Measurements from ENCODE around the gene PPT1. TPM values are rescaled to one million over a fixed set of nuclear protein-coding genes. Genes with fewer than 3 reads are reported as not detected.
A peak's percentile ranks its signal among the peaks of the same experiment; 100 is the strongest.

Gene PPT1
- polyA plus RNA-seq, 1 donor (not counting 4 experiments of a cell fraction or from before 2014, with no cell fraction given) = 58.9 TPM

DNA sequence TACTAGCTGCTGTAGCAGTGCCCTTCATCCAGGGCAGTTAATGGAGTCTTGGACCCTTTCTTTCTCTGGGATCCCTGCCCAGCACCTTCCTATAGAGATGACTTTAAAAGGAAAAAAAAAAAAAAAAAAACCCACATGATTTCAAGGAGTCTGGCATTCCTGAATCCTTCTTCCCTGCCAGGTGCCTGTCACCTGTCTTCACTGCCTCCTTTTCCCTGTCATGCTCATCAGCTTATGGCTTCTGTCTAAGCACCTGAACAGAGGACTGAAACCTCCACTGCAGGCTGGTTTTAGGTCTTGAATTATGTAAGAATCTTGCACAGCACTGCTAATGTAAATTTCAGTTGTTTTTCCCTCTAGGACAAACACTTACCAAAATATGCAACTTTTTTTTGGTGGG is 24.9 kb downstream of the PPT1 start:
- TF ChIP-seq, protein P1, sequence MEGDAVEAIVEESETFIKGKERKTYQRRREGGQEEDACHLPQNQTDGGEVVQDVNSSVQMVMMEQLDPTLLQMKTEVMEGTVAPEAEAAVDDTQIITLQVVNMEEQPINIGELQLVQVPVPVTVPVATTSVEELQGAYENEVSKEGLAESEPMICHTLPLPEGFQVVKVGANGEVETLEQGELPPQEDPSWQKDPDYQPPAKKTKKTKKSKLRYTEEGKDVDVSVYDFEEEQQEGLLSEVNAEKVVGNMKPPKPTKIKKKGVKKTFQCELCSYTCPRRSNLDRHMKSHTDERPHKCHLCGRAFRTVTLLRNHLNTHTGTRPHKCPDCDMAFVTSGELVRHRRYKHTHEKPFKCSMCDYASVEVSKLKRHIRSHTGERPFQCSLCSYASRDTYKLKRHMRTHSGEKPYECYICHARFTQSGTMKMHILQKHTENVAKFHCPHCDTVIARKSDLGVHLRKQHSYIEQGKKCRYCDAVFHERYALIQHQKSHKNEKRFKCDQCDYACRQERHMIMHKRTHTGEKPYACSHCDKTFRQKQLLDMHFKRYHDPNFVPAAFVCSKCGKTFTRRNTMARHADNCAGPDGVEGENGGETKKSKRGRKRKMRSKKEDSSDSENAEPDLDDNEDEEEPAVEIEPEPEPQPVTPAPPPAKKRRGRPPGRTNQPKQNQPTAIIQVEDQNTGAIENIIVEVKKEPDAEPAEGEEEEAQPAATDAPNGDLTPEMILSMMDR (optimal IDR thresholded peaks at IDR 0.05 in 1 of 3, IDR thresholded peaks at IDR 0.05 in 1 of 3, conservative IDR thresholded peaks at IDR 0.05 in 1 of 3; ENCODE audit: extremely low read depth in 1 of 3, insufficient read depth in 2 of 3, low read length in 3 of 3) = no peak
- TF ChIP-seq EZH2 (IDR thresholded peaks at IDR 0.05; ENCODE audit: low read length) = no peak
- peaks cover 4% of the 10 kb centered on the region for H3K79me2 ChIP-seq (ENCODE audit: control insufficient read depth, insufficient read depth, low read length)

DNA sequence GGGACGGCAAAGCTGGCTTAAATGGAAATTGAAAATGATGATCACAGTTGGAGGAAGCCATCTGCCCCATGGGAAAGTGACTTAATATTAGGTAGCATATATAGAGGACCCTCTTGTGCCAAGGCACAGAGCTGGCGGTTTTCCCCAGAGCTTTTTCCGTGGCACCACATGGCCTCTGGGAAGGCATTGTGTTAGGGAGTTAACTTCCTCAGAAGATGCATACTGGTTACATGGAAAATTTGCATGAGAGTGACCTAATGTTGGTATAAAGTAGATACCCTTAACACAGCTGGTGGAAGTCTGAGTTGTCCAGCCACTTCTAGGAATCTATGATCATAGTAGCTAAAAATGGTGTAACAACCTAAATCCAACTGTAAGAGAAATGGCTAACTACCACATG is 29.2 kb downstream of the PPT1 start:
- no peaks in the 10 kb centered on the region for H3K27me3 ChIP-seq (ENCODE audit: control insufficient read depth, extremely low read depth, insufficient read depth, low read length)
- no peaks in the 10 kb centered on the region for H3K9me1 ChIP-seq (ENCODE audit: control insufficient read depth, extremely low read depth, insufficient read depth, low read length)
- DNase-seq (ENCODE audit: low read depth, low spot score) (no peak), FAIRE-seq (no peak)
- no peak for TF ChIP-seq EZH2 (IDR thresholded peaks at IDR 0.05; ENCODE audit: low read length)
- dilution Hi-C loops (cut with MboI; ENCODE audit: extremely low pct_ligation_motif_present, low sequenced_read_pairs) = no loop called here
- no peaks in the 10 kb centered on the region for H3K9me3 ChIP-seq (ENCODE audit: control insufficient read depth, low read depth, low read length)
- H4K20me1 ChIP-seq (ENCODE audit: control insufficient read depth, extremely low read depth, insufficient read depth, low read length) = no peaks in the 10 kb centered on the region
- no peak overlapping the region for H3K4me2 ChIP-seq (ENCODE audit: control insufficient read depth, extremely low read depth, insufficient read depth, low read depth, low read length)
- no peak overlapping the region for H2AFZ ChIP-seq (ENCODE audit: control insufficient read depth, low read length)
- peaks cover 19% of the 10 kb centered on the region for H3K79me2 ChIP-seq (ENCODE audit: control insufficient read depth, insufficient read depth, low read length)
- H3K9ac ChIP-seq (ENCODE audit: control insufficient read depth, extremely low read depth, insufficient read depth, low read length) = no peak overlapping the region
- no peak overlapping the region for H3K4me3 ChIP-seq (ENCODE audit: control insufficient read depth in 2 of 3, extremely low read depth in 1 of 3, insufficient read depth in 2 of 3, low read depth in 1 of 3, low read length in 3 of 3)
- peaks cover 55 to 75% of the 10 kb centered on the region in 2 experiments for H3K36me3 ChIP-seq (ENCODE audit: control insufficient read depth in 2 of 2, extremely low read depth in 1 of 2, insufficient read depth in 2 of 2, low read length in 2 of 2)
- H3K4me1 ChIP-seq (ENCODE audit: control insufficient read depth, extremely low read depth, insufficient read depth, low read length) = peaks cover 16% of the 10 kb centered on the region
- peak overlapping the region; percentile 69 for H3K27ac ChIP-seq (ENCODE audit: control insufficient read depth, insufficient read depth, low read length)

More for the DNA sequence above, 24.9 kb downstream of the PPT1 start:
- H3K4me1 ChIP-seq (ENCODE audit: control insufficient read depth, extremely low read depth, insufficient read depth, low read length) = peaks cover 12% of the 10 kb centered on the region
- peaks cover 2% of the 10 kb centered on the region for H4K20me1 ChIP-seq (ENCODE audit: control insufficient read depth, extremely low read depth, insufficient read depth, low read length)
- no peaks in the 10 kb centered on the region for H3K9me3 ChIP-seq (ENCODE audit: control insufficient read depth, low read depth, low read length)
- H3K9me1 ChIP-seq (ENCODE audit: control insufficient read depth, extremely low read depth, insufficient read depth, low read length) = no peaks in the 10 kb centered on the region
- no peak overlapping the region for H2AFZ ChIP-seq (ENCODE audit: control insufficient read depth, low read length)
- peaks cover 32 to 59% of the 10 kb centered on the region in 2 experiments for H3K36me3 ChIP-seq (ENCODE audit: control insufficient read depth in 2 of 2, extremely low read depth in 1 of 2, insufficient read depth in 2 of 2, low read length in 2 of 2)
- dilution Hi-C loops (cut with MboI; ENCODE audit: extremely low pct_ligation_motif_present, low sequenced_read_pairs) = no loop called here
- no peak overlapping the region for H3K27ac ChIP-seq (ENCODE audit: control insufficient read depth, insufficient read depth, low read length)
- DNase-seq (ENCODE audit: low read depth, low spot score) (no peak), FAIRE-seq (no peak)
- no peak overlapping the region for H3K9ac ChIP-seq (ENCODE audit: control insufficient read depth, extremely low read depth, insufficient read depth, low read length)
- H3K4me3 ChIP-seq (ENCODE audit: control insufficient read depth in 2 of 3, extremely low read depth in 1 of 3, insufficient read depth in 2 of 3, low read depth in 1 of 3, low read length in 3 of 3) = no peak overlapping the region
- no peak overlapping the region for H3K4me2 ChIP-seq (ENCODE audit: control insufficient read depth, extremely low read depth, insufficient read depth, low read depth, low read length)
- no peaks in the 10 kb centered on the region for H3K27me3 ChIP-seq (ENCODE audit: control insufficient read depth, extremely low read depth, insufficient read depth, low read length)

DNA sequence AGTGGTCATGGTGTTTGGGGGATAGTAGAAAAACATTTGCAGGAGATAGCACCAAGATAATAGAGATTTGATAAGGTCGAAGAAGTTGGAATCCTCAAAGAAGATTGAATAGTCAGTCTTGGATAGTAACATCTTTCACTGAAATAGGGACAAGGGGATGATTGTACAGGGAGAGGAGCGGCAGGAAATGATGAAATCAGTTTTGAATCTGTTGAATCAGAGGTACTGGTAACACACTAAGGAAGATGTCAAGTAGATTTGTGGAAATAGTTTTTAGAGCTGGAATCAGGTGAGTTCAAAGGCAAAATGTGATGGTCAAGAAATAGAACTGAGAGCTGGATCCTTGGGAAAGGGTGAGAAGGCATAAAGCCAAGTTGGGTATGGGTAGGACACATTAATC is 30.0 kb downstream of the PPT1 start:
- Histone ChIP-seq H3K27ac (ENCODE audit: control insufficient read depth, insufficient read depth, low read length) (peak overlapping the region; percentile 69), H3K4me2 (ENCODE audit: control insufficient read depth, extremely low read depth, insufficient read depth, low read depth, low read length) (no peak overlapping the region), H3K36me3 (ENCODE audit: control insufficient read depth in 2 of 2, extremely low read depth in 1 of 2, insufficient read depth in 2 of 2, low read length in 2 of 2) (peaks cover 57 to 73% of the 10 kb centered on the region in 2 experiments), H3K27me3 (ENCODE audit: control insufficient read depth, extremely low read depth, insufficient read depth, low read length) (no peaks in the 10 kb centered on the region), H2AFZ (ENCODE audit: control insufficient read depth, low read length) (no peak overlapping the region), H3K9me1 (ENCODE audit: control insufficient read depth, extremely low read depth, insufficient read depth, low read length) (no peaks in the 10 kb centered on the region), H4K20me1 (ENCODE audit: control insufficient read depth, extremely low read depth, insufficient read depth, low read length) (no peaks in the 10 kb centered on the region), H3K4me3 (ENCODE audit: control insufficient read depth in 2 of 3, extremely low read depth in 1 of 3, insufficient read depth in 2 of 3, low read depth in 1 of 3, low read length in 3 of 3) (no peak overlapping the region), H3K9me3 (ENCODE audit: control insufficient read depth, low read depth, low read length) (no peaks in the 10 kb centered on the region), H3K79me2 (ENCODE audit: control insufficient read depth, insufficient read depth, low read length) (peaks cover 23% of the 10 kb centered on the region), H3K4me1 (ENCODE audit: control insufficient read depth, extremely low read depth, insufficient read depth, low read length) (peaks cover 16% of the 10 kb centered on the region), H3K9ac (ENCODE audit: control insufficient read depth, extremely low read depth, insufficient read depth, low read length) (no peak overlapping the region)
- dilution Hi-C loops (cut with MboI; ENCODE audit: extremely low pct_ligation_motif_present, low sequenced_read_pairs) = no loop called here
- FAIRE-seq (peak; percentile 20), DNase-seq (ENCODE audit: low read depth, low spot score) (no peak)
- TF ChIP-seq EZH2 (IDR thresholded peaks at IDR 0.05; ENCODE audit: low read length) = no peak
- TF ChIP-seq, protein P1 (optimal IDR thresholded peaks at IDR 0.05 in 1 of 3, IDR thresholded peaks at IDR 0.05 in 1 of 3, conservative IDR thresholded peaks at IDR 0.05 in 1 of 3; ENCODE audit: extremely low read depth in 1 of 3, insufficient read depth in 2 of 3, low read length in 3 of 3) = no peak

Measured in keratinocyte (primary cell).